Mammary epithelial cell (primary cell): ENCODE results near the gene TUBA8.

Experiments
- EZH2 ChIP-seq: IDR thresholded peaks from 2 replicates; pipeline ENCODE4 v1.6.1; 2012; ENCODE audit warnings: low read length, inconsistent platforms, borderline replicate concordance
- TF ChIP-seq, protein P1 (sequence below), 2 donors: IDR thresholded peaks in 1 of 2; conservative IDR thresholded peaks in 1 of 2; 2 replicates each; pipeline ENCODE4 v1.5.1; 2011 to 2012; ENCODE audit warnings: inconsistent platforms in 2 of 2, low read length in 2 of 2, mild to moderate bottlenecking in 2 of 2, control low read depth in 1 of 2, low read depth in 1 of 2; ENCODE audit not compliant: insufficient read depth in 1 of 2; ENCODE audit errors: extremely low read depth in 1 of 2

GRCh38 chr22:18095101-18095805 lies 15.4 kb upstream of the TUBA8 start:
- TF ChIP-seq, protein P1, sequence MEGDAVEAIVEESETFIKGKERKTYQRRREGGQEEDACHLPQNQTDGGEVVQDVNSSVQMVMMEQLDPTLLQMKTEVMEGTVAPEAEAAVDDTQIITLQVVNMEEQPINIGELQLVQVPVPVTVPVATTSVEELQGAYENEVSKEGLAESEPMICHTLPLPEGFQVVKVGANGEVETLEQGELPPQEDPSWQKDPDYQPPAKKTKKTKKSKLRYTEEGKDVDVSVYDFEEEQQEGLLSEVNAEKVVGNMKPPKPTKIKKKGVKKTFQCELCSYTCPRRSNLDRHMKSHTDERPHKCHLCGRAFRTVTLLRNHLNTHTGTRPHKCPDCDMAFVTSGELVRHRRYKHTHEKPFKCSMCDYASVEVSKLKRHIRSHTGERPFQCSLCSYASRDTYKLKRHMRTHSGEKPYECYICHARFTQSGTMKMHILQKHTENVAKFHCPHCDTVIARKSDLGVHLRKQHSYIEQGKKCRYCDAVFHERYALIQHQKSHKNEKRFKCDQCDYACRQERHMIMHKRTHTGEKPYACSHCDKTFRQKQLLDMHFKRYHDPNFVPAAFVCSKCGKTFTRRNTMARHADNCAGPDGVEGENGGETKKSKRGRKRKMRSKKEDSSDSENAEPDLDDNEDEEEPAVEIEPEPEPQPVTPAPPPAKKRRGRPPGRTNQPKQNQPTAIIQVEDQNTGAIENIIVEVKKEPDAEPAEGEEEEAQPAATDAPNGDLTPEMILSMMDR (conservative IDR thresholded peaks at IDR 0.05 in 1 of 2, IDR thresholded peaks at IDR 0.05 in 1 of 2; ENCODE audit: extremely low read depth in 1 of 2, insufficient read depth in 1 of 2, low read depth in 1 of 2, low read length in 2 of 2), result no peak
- TF ChIP-seq EZH2, result no peak
